H1 (cell line): ENCODE results near the gene OGFR. TPM values are rescaled to one million over a fixed set of nuclear protein-coding genes. Genes with fewer than 3 reads are reported as not detected.

ENCODE experiments used
- CTCF ChIA-PET: fragments of 300-600 bp; sonication (Branson Sonifier 250); formaldehyde crosslinking; loops from one replicate; lab custom pipeline; 2021; ENCODE audit not compliant: partially characterized antibody; lab: Charles Lee
- POLR2A ChIA-PET: fragments of 300-600 bp; sonication (Branson Sonifier 250); formaldehyde crosslinking; loops from one replicate; lab custom pipeline; 2021; ENCODE audit warnings: inconsistent platforms; ENCODE audit not compliant: partially characterized antibody; lab: Charles Lee
- DNase-seq, 2 experiments: peaks; one replicate each; pipeline versions ENCODE4 v3.0.0 to v3.0.0-alpha.2; 2010 to 2022; ENCODE audit warnings: low spot score in 2 of 2, low read depth in 1 of 2, mixed read lengths in 1 of 2
- FAIRE-seq: peaks from 2 replicates; lab custom pipeline; 2011; peaks lifted over from hg19 to GRCh38; lab: Jason Lieb, UNC
- H2AFZ ChIP-seq: 2 replicates; pipeline ENCODE4 v1.8.1; 2012; ENCODE audit warnings: low read length, inconsistent platforms
- H2AK5ac ChIP-seq: 2 replicates; pipeline ENCODE4 v1.6.1; 2013; ENCODE audit warnings: low read depth, low read length
- H2BK120ac ChIP-seq: replicated peaks from 2 replicates; pipeline ENCODE3; 2013; ENCODE audit warnings: low read depth, low read length, inconsistent platforms
- H2BK12ac ChIP-seq: 2 replicates; pipeline ENCODE4 v1.6.1; 2013; ENCODE audit warnings: low read depth, low read length
- H2BK15ac ChIP-seq: 2 replicates; pipeline ENCODE4 v1.6.1; 2013; ENCODE audit warnings: low read length
- H2BK20ac ChIP-seq: 2 replicates; pipeline ENCODE4 v1.6.1; 2013; ENCODE audit warnings: low read length
- H2BK5ac ChIP-seq: 2 replicates; pipeline ENCODE4 v1.6.1; 2013; ENCODE audit warnings: low read depth, low read length
- H3K14ac ChIP-seq: 2 replicates; pipeline ENCODE4 v1.6.1; 2013; ENCODE audit warnings: inconsistent platforms; ENCODE audit not compliant: insufficient read length
- H3K18ac ChIP-seq: 2 replicates; pipeline ENCODE4 v1.6.1; 2013; ENCODE audit warnings: low read length; ENCODE audit errors: extremely low read depth
- H3K23ac ChIP-seq: 2 replicates; pipeline ENCODE4 v1.6.1; 2013; ENCODE audit warnings: inconsistent platforms; ENCODE audit not compliant: insufficient read length
- H3K23me2 ChIP-seq: 2 replicates; pipeline ENCODE4 v1.6.1; 2013; ENCODE audit warnings: low read depth, low read length
- H3K27ac ChIP-seq: 2 replicates; pipeline ENCODE4 v1.6.1; 2011; ENCODE audit warnings: low read depth, low read length, inconsistent platforms
- H3K27me3 ChIP-seq, 4 experiments: replicated peaks in 1 of 4; 1 replicate in 1 of 4; 2 replicates in 3 of 4; pipeline versions ENCODE4 v1.6.1 to v1.8.1; 2011 to 2013; ENCODE audit warnings: low read length in 3 of 4, mild to moderate bottlenecking in 3 of 4, inconsistent platforms in 2 of 4, mixed read lengths in 2 of 4, moderate library complexity in 1 of 4; ENCODE audit not compliant: control insufficient read depth in 3 of 4, insufficient read depth in 3 of 4; ENCODE audit errors: extremely low read depth in 1 of 4
- H3K36me3 ChIP-seq, 4 experiments: 2 replicates each; pipeline versions ENCODE4 v1.6.1 to v1.8.1; 2011 to 2013; ENCODE audit warnings: mild to moderate bottlenecking in 4 of 4, low read length in 3 of 4, moderate library complexity in 2 of 4, control low read depth in 1 of 4, inconsistent platforms in 1 of 4; ENCODE audit not compliant: insufficient read depth in 4 of 4, control insufficient read depth in 2 of 4
- H3K4ac ChIP-seq: replicated peaks from 2 replicates; pipeline ENCODE3; 2013; ENCODE audit warnings: low read length, low read depth, mixed read lengths, inconsistent platforms; ENCODE audit not compliant: insufficient read length
- H3K4me1 ChIP-seq, 4 experiments: replicated peaks in 1 of 4; 1 replicate in 1 of 4; 2 replicates in 3 of 4; pipeline versions ENCODE4 v1.6.1 to v1.8.1; 2011 to 2013; ENCODE audit warnings: low read length in 3 of 4, inconsistent platforms in 2 of 4, mixed read lengths in 1 of 4; ENCODE audit not compliant: insufficient read depth in 4 of 4, control insufficient read depth in 3 of 4
- H3K4me2 ChIP-seq, 2 experiments: 2 replicates each; pipeline versions ENCODE4 v1.6.1 to v1.8.1; 2011 to 2013; ENCODE audit warnings: low read depth in 2 of 2, low read length in 2 of 2, control low read depth in 1 of 2, inconsistent platforms in 1 of 2, mild to moderate bottlenecking in 1 of 2; ENCODE audit not compliant: insufficient read depth in 1 of 2
- H3K4me3 ChIP-seq, 4 experiments: fragments of 200-600, 300-600 bp in 1 of 4; sonication (generic), shearing (Covaris generic), sonication (Bioruptor Twin) in 1 of 4; 2 replicates each; pipeline versions ENCODE4 v1.5.1 to v1.8.1; 2011 to 2016; ENCODE audit warnings: low read length in 4 of 4, low read depth in 3 of 4, control low read depth in 2 of 4, inconsistent platforms in 2 of 4, mild to moderate bottlenecking in 2 of 4, mixed read lengths in 1 of 4, moderate library complexity in 1 of 4; ENCODE audit not compliant: insufficient read depth in 2 of 4; ENCODE audit errors: extremely low read depth in 1 of 4
- H3K56ac ChIP-seq: replicated peaks from 2 replicates; pipeline ENCODE3; 2013; ENCODE audit warnings: low read depth, mild to moderate bottlenecking, mixed read lengths, low read length, inconsistent platforms; ENCODE audit not compliant: insufficient read length
- H3K79me1 ChIP-seq: 2 replicates; pipeline ENCODE4 v1.6.1; 2013; ENCODE audit warnings: low read depth, low read length, control low read depth
- H3K79me2 ChIP-seq, 2 experiments: 2 replicates each; pipeline versions ENCODE4 v1.6.1 to v1.8.1; 2012 to 2013; ENCODE audit warnings: low read length in 2 of 2, mild to moderate bottlenecking in 2 of 2, inconsistent platforms in 1 of 2; ENCODE audit not compliant: insufficient read depth in 2 of 2, control insufficient read depth in 1 of 2
- H3K9ac ChIP-seq, 4 experiments: replicated peaks in 1 of 4; 1 replicate in 1 of 4; 2 replicates in 3 of 4; pipeline versions ENCODE4 v1.6.1 to v1.8.1; 2011 to 2013; ENCODE audit warnings: low read depth in 3 of 4, low read length in 3 of 4, control low read depth in 2 of 4, mild to moderate bottlenecking in 2 of 4, moderate library complexity in 2 of 4, inconsistent platforms in 1 of 4; ENCODE audit errors: extremely low read depth in 1 of 4
- H3K9me3 ChIP-seq, 2 experiments: 2 replicates each; pipeline versions ENCODE4 v1.6.1 to v1.8.1; 2012 to 2013; ENCODE audit warnings: mild to moderate bottlenecking in 2 of 2, moderate library complexity in 2 of 2, control low read depth in 1 of 2, inconsistent platforms in 1 of 2, low read depth in 1 of 2, low read length in 1 of 2, mixed read lengths in 1 of 2; ENCODE audit not compliant: insufficient read depth in 2 of 2
- H4K20me1 ChIP-seq, 2 experiments: replicated peaks in 1 of 2; 2 replicates each; pipeline versions ENCODE3 to v1.8.1; 2011 to 2013; ENCODE audit warnings: inconsistent platforms in 2 of 2, low read length in 2 of 2, mild to moderate bottlenecking in 1 of 2; ENCODE audit not compliant: insufficient read depth in 2 of 2, control insufficient read depth in 1 of 2
- H4K5ac ChIP-seq: 2 replicates; pipeline ENCODE4 v1.6.1; 2013; ENCODE audit warnings: low read length, low read depth, mixed read lengths, inconsistent platforms; ENCODE audit not compliant: insufficient read length
- H4K8ac ChIP-seq: 2 replicates; pipeline ENCODE4 v1.8.0; 2013; ENCODE audit warnings: mild to moderate bottlenecking, moderate library complexity, low read length, inconsistent platforms; ENCODE audit not compliant: insufficient read depth; ENCODE audit errors: extremely low read depth
- H4K91ac ChIP-seq: replicated peaks from 2 replicates; pipeline ENCODE3; 2013; ENCODE audit warnings: low read length, mixed read lengths, inconsistent platforms; ENCODE audit not compliant: insufficient read length
- ATF2 ChIP-seq: IDR thresholded peaks from 2 replicates; pipeline ENCODE4 v1.6.1; 2012; ENCODE audit warnings: low read length, inconsistent platforms
- BCL11A ChIP-seq, 2 experiments: IDR thresholded peaks; one replicate each; pipeline ENCODE4 v1.6.1; 2011; ENCODE audit warnings: low read depth in 2 of 2, low read length in 2 of 2, mild to moderate bottlenecking in 2 of 2
- CTBP2 ChIP-seq: IDR thresholded peaks from 2 replicates; pipeline ENCODE4 v1.7.0; 2011; ENCODE audit warnings: borderline replicate concordance, mild to moderate bottlenecking, moderate library complexity, mixed read lengths, low read length; ENCODE audit not compliant: insufficient read depth, insufficient read length
- HDAC6 ChIP-seq: IDR thresholded peaks from one replicate; pipeline ENCODE4 v1.7.1; 2012; ENCODE audit warnings: low read depth, mild to moderate bottlenecking, inconsistent platforms, low read length, moderate library complexity
- KDM1A ChIP-seq: fragments of 200-600, 300-600 bp; sonication (generic); IDR thresholded peaks from 2 replicates; pipeline ENCODE4 v1.7.1; 2016; ENCODE audit warnings: mild to moderate bottlenecking, low read length, borderline replicate concordance
- KDM4A ChIP-seq: IDR thresholded peaks from one replicate; pipeline ENCODE4 v1.7.1; 2012; ENCODE audit warnings: low read depth, mild to moderate bottlenecking, moderate library complexity, low read length, inconsistent platforms; ENCODE audit not compliant: severe bottlenecking
- KDM5A ChIP-seq: fragments of 200-600 bp; IDR thresholded peaks from 2 replicates; pipeline ENCODE4 v1.7.1; 2012; ENCODE audit warnings: mild to moderate bottlenecking, low read length, inconsistent platforms, mixed read lengths
- NRF1 ChIP-seq: IDR thresholded peaks from 2 replicates; pipeline ENCODE4 v1.6.1; 2011; ENCODE audit warnings: mild to moderate bottlenecking, low read depth, low read length, improper control_type of control experiment
- POU5F1 ChIP-seq: IDR thresholded peaks from 2 replicates; pipeline ENCODE4 v1.6.1; 2011; ENCODE audit warnings: low read depth, mild to moderate bottlenecking, low read length, moderate library complexity
- SP2 ChIP-seq: IDR thresholded peaks from 2 replicates; pipeline ENCODE4 v1.6.1; 2012; ENCODE audit warnings: mild to moderate bottlenecking, low read length, inconsistent platforms
- USF2 ChIP-seq: IDR thresholded peaks from 2 replicates; pipeline ENCODE4 v1.6.1; 2011; ENCODE audit warnings: low read length, improper control_type of control experiment
- WGBS, 2 experiments: shearing (Covaris generic) in 1 of 2; methylation state at CpG; one replicate each; pipeline versions ENCODE4 v1.1.6 to v1.1.7; 2013 to 2015; ENCODE audit warnings: low lambda C conversion rate in 2 of 2, mixed read lengths in 2 of 2, inconsistent platforms in 1 of 2, low coverage in 1 of 2, missing lambda C conversion rate in 1 of 2; ENCODE audit not compliant: insufficient replicate concordance in 2 of 2, insufficient coverage in 1 of 2, insufficient read length in 1 of 2; ENCODE audit errors: extremely low coverage in 1 of 2, missing lambda C conversion rate in 1 of 2; 5-methylcytosine and 5-hydroxymethylcytosine counted together
- polyA plus RNA-seq, 7 experiments: library from polyadenylated mRNA; depleted of rRNA in 3 of 7; stranded (reverse) in 5 of 7; unstranded in 2 of 7; fragments of >200 nt in 5 of 7; fragments of 200-250 nt in 2 of 7; gene quantifications; 1 replicate in 5 of 7; 2 replicates in 1 of 7; 4 replicates in 1 of 7; pipeline versions ENCODE4 v1.2.1 to v1.2.3, GENCODE V29; 2011 to 2013; ENCODE audit warnings: missing spikeins in 2 of 7, mixed read lengths in 2 of 7
- total RNA-seq: library from RNA; stranded (reverse); fragmentation: NEBNext Ultra II Directional; extraction: Animal tissue kit (Norgen Biotek cat#: 25700); gene quantifications from 2 replicates; pipeline ENCODE4 v1.2.1, GENCODE V29; 2021

OGFR gene
- total and polyA plus RNA-seq, 2 of the 8 experiments (the other 6 are each of a cell fraction or from before 2014, with no cell fraction given) = 13.9 to 25.1 TPM

GRCh38 chr20:62766716-62767115 lies 37.9 kb upstream of the OGFR start:
- Histone ChIP-seq H2BK120ac (no peak overlapping the region), H3K36me3 (no peaks in the 10 kb centered on the region), H4K5ac (no peak overlapping the region), H3K4me1 (peaks cover 0 to 9% (median 0%) of the 10 kb centered on the region in 4 experiments; a peak in 3 of 7 replicates), H2BK12ac (no peak overlapping the region), H3K79me1 (peaks cover 4% of the 10 kb centered on the region; the same call in 1 of the 2 replicates), H4K91ac (no peak overlapping the region), H3K27me3 (no peaks in the 10 kb centered on the region; a peak in 1 of 7 replicates), H3K56ac (no peak overlapping the region), H3K79me2 (no peaks in the 10 kb centered on the region), H3K27ac (no peak overlapping the region), H3K23me2 (no peaks in the 10 kb centered on the region), H3K4me2 (no peak overlapping the region), H4K20me1 (peaks cover 0 to 6% of the 10 kb centered on the region in 2 experiments), H3K23ac (no peak overlapping the region), H2AK5ac (no peak overlapping the region), H3K9ac (no peak overlapping the region), H4K8ac (no peak overlapping the region; the same call in 1 of the 2 replicates), H3K9me3 (no peaks in the 10 kb centered on the region), H2AFZ (no peak overlapping the region), H2BK15ac (no peak overlapping the region), H3K14ac (no peak overlapping the region), H2BK20ac (no peak overlapping the region), H2BK5ac (no peak overlapping the region), H3K4me3 (no peak overlapping the region), H3K18ac (no peak overlapping the region), H3K4ac (no peak overlapping the region)
- CTCF ChIA-PET = interaction anchor here (2.5 kb wide), 1 partner anchor 25 kb away, joined by 8 read pairs; no protein-coding TSS in a partner anchor
- POLR2A ChIA-PET = no interaction called here
- no peak for DNase-seq
- FAIRE-seq = no peak
- WGBS, 2 experiments = 78% methylated on average over 16 of the region's 16 CpGs; no CpG with 5 or more reads in 1 of the 2 experiments
- TF ChIP-seq NRF1 (no peak), CTBP2 (no peak), KDM4A (no peak), KDM1A (no peak), BCL11A (IDR thresholded peaks at IDR 0.05; ENCODE audit: low read depth in 2 of 2, low read length in 2 of 2) (no peak), KDM5A (no peak), HDAC6 (no peak), SP2 (no peak), ATF2 (no peak), USF2 (no peak), POU5F1 (no peak)
